GM21529 (cell line): ENCODE data around the gene NSUN4.
A peak's percentile ranks its signal among the peaks of the same experiment; 100 is the strongest.
"Not testable (repeated sequence)": the region's sequence is repeated elsewhere in the genome, so short reads cannot be mapped to it uniquely, and the experiment has no call there.

ENCODE experiments used
- ATAC-seq: cut with Tn5 transposase; IDR thresholded peaks from one replicate; pipeline ENCODE4 v1.9.1; 2021; ENCODE audit not compliant: unreplicated experiment

The NSUN4 gene

GRCh38 chr1:46340404-46341221 is at the start of gene NSUN4:
TSS of gene NSUN4 (plus strand) at chr1:46340807. CDS start at chr1:46340827, 20 bp downstream.
- ATAC-seq, result peak; percentile 83

DNA sequence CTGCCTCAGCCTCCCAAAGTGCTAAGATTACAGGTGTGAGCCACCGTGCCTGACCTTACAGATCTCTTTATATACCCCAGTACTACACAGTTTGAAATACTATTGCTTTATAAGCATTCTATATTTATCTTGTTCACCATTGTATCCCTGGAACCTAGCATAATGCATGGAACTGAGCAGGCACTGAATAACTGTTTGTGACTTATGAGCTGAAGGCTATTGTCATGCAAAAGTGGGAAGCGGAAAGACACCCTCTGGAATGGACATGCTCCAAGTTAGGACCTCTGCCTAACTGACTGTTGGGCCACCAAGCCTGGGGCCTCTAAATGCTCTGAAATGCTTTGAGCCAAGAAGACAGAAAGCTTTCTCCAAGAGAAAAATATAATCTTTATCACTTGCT is 45.3 kb upstream of the NSUN4 start:
- no peak for ATAC-seq

DNA sequence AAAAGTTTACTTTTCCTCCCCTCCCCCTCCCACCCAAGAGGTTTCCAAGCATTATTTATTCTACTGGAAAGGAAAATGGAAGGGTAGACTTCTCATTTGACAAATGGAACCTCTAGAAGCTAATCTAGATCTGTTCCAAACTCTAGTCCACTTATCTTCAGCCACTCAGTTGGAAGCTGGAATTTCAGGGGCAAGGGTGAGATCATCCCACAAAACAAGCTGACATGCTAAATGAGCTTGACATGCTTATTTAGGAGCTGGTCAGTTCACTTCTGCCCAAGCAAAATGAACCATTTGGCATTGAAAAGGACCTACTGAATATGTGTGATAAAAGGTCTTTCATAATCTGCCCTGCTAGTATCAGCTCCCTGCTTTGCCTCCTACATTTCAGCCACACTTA is 42.2 kb upstream of the NSUN4 start:
- ATAC-seq, result no peak

GRCh38 chr1:46300673-46301405 is 39.8 kb upstream of the NSUN4 start:
- ATAC-seq, result no peak

- no peak for ATAC-seq
Measured at GRCh38 chr1:46301406-46301807, 39.2 kb upstream of the NSUN4 start.

DNA sequence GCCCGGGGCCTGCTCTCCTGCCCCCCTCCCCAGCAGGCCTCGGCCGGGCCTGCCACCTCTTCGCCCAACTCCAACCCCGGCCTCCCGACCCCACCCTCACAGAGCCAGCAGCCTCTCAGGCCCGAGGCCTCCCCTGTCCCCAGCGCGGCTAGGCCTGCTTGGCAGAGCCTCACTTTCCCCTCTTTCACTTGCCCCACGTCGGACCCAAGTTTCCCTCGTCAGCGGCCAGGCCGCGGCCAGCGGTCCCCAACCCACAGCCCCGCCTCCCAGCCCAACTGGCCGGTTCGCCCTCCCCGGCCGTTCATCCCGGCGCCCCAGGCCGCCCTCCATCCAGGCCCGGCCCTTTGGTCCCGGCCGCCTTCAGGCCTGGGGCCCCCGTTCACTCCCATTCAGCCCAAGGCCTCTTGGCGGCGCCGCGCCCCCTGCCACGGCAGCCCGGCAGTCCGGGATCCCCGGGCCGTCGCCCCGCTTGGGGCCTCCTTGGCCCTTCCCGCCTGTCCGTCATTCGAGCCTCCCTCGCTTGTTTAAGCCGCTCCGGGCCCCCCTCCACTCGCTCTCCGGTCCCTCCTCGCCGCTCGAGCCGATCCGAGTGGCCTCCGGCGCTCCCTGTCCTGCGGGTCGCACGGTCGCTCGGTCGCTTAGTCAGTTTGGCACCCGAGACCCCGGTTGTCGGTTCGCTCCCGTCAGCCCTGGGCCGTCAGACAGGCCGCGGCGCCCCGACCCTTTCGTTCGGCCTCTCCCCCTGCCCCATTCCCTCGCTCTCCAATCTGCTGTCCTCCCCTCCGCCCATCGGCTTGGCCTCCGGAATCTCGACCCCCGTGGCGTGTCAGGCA is 38.6 kb upstream of the NSUN4 start:
- ATAC-seq, result peak; percentile 40

DNA sequence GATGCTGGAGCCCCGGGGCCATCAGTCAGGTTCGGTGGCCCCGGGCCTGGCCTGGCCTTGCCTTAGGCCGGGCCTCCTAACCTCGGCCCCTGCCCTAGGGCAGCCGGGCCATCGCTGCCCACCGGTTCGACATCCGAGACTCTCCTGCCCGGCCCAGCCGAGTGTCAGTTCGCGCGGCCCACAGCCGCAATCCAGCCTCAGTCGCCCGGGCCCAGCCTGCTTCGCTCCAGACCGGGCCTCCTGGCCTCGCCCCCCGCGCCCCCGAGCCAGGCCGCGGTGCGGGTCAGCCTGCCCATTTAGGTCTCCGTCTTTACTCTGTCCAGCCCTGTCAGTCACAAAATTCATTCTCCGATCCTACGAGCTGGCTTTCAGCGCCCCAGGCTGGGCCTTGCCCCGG is 38.0 kb upstream of the NSUN4 start:
- ATAC-seq, result peak; percentile 12

DNA sequence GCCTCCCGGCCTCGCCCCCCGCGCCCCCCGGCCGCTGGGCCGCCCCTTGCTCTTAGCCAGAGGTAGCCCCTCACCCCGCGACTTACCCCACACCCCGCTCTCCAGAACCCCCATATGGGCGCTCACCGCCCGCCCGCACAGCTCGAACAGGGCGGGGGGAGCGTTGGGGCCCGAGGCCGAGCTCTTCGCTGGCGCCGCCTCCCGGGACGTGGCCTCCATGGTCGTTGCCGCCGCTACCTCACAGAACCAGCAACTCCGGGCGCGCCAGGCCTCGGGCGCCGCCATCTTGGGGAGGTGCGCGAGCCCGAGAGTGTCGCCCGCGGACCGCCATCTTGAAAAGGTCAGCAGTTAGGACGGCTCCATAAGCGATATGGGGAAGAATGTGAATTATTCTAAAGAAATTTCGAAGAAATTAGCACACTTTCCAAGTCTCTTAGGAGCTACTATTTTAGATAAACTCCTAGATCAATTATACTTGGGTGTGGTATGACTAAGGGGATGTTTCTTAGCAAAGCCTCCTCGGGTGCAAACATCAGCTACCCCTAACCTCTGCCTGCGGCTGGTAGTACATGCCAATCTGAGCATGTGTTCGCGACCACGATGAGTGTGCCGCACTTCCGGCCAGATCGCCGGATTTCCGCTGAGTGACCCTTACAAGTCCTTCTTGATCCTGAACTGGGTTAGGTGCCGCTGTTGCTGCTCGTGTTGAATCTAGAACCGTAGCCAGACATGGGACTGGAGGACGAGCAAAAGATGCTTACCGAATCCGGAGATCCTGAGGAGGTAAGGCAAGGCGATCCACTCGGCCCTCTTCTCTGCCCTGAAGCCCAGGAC is 37.4 kb upstream of the NSUN4 start, which contains the start of the genes LRRC41 and UQCRH:
TSS of gene LRRC41 (minus strand) at position 579 of the 834 bp plus-strand sequence. CDS start at position 285, 294 bp downstream.
TSS of gene UQCRH (plus strand) at position 661 of the 834 bp plus-strand sequence. CDS start at position 730, 69 bp downstream.
- ATAC-seq, result peak; percentile 69

DNA sequence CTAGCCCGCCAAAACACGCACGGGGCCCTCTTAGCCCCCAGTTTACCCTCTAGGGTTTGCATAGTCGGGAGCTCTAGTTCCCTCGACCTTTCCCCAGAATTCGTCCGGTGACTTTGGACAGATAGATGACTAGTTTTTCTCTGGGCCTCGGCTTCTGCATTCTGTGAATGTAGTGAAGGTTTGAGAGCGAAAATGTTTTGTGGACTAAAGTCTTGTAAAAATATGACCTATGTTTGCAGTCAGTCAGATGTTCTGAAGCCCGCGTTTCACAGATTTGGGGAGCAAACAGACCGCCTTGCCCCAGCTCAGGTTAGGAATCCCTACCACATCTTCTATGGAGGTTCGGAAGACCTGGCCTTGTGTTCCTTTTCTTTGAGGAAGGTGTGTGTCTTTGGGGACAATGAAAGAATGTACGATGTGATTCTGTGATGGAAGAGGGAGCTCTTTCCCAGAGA is 36.7 kb upstream of the NSUN4 start:
- no peak for ATAC-seq

DNA sequence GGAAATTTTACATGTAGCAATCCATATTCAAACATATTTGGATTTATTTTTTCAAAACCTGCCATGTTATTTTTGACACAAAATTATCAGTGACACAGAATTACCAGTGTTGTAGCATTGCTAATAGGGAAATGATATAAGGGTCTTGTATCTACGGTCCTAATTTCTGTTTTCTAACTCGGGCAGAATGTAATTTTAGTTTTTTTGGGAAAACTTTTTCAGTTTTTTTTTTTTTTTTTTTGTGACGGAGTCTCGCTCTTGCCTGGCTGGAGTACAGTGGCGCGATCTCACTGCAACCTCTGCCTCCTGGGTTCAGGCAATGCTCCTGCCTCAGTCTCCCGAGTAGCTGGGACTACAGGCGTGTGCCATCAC is 34.5 kb upstream of the NSUN4 start:
- ATAC-seq, result no peak

GRCh38 chr1:46309401-46310159 is 31.0 kb upstream of the NSUN4 start:
- ATAC-seq, result no peak

GRCh38 chr1:46310321-46310720 is 30.3 kb upstream of the NSUN4 start:
- ATAC-seq, result no peak

- ATAC-seq, result no peak
Measured at GRCh38 chr1:46315669-46316403, 24.8 kb upstream of the NSUN4 start.

GRCh38 chr1:46317323-46317722 is 23.3 kb upstream of the NSUN4 start:
- ATAC-seq, result no peak

GRCh38 chr1:46319301-46319700 is 21.3 kb upstream of the NSUN4 start:
- ATAC-seq, result not testable (repeated sequence)

DNA sequence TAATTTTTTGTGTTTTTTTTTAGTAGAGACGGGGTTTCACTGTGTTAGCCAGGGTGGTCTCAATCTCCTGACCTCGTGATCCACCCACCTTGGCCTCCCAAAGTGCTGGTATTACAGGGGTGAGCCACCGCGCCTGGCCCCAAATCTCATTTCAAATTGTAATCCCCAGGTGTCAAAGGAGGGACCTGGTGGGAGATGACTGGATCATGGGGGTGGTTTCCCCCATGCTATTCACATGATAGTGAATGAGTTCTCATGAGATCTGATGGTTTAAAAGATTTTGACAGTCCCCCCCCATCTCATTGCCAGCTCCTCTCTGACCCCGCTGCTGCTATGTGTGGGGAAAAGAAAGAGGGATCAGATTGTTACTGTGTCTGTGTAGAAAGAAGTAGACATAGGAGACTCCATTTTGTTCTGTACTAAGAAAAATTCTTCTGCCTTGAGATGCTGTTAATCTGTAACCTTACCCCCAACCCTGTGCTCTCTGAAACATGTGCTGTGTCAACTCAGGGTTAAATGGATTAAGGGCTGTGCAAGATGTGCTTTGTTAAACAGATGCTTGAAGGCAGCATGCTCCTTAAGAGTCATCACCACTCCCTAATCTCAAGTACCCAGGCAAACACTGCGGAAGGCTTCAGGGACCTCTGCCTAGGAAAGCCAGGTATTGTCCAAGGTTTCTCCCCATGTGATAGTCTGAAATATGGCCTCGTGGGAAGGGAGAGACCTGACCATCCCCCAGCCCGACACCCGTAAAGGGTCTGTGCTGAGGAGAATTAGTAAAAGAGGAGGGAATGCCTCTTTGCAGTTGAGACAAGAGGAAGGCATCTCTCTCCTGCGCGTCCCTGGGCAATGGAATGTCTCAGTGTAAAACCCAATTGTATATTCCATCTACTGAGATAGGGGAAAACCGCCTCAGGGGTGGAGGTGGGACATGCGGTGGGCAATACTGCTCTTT is 20.4 kb upstream of the NSUN4 start:
- not testable (repeated sequence) for ATAC-seq

DNA sequence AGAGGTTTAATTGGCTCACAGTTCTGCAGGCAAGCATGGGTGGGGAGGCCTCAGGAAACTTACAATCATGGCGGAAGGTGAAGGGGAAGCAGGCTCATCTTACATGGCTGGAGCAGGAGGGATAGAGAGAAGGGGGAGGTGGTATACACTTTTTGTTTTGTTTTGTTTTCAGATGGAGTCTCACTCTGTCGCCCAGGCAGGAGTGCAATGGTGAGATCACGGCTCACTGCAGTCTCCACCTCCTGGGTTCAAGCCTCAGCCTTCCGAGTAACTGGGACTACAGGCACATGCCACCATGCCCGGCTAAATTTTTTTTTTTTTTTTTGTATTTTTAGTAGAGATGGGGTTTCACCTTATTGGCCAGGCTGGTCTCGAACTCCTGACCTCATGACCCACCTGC is 18.4 kb upstream of the NSUN4 start:
- not testable (repeated sequence) for ATAC-seq
